NCI-H2029 (cell line): ENCODE data around the gene LEMD1.

ENCODE experiments used
- DNase-seq: peaks from one replicate; lab custom pipeline; 2025; lab: John Stamatoyannopoulos, UW

Gene LEMD1

GRCh38 chr1:205354259-205355074, 67.4 kb downstream of the LEMD1 start:
- DNase-seq = peak; percentile 31

- peak; percentile 67 for DNase-seq
These were observed 68.2 kb downstream of the LEMD1 start for GRCh38 chr1:205353612-205354011.

- no peak for DNase-seq
These were observed 68.7 kb downstream of the LEMD1 start for GRCh38 chr1:205353191-205353590.

GRCh38 chr1:205351984-205352713, 69.7 kb downstream of the LEMD1 start:
- no peak for DNase-seq

GRCh38 chr1:205350691-205351141, 71.1 kb downstream of the LEMD1 start:
- no peak for DNase-seq

- DNase-seq = no peak
These were observed 71.7 kb downstream of the LEMD1 start for GRCh38 chr1:205350124-205350523.

GRCh38 chr1:205348554-205349487, 73.0 kb downstream of the LEMD1 start:
- no peak for DNase-seq

- peak; percentile 87 for DNase-seq
These were observed 74.8 kb downstream of the LEMD1 start for GRCh38 chr1:205346956-205347574.

- DNase-seq = no peak
These were observed 76.1 kb downstream of the LEMD1 start for GRCh38 chr1:205345761-205346160.

- DNase-seq = peak; percentile 35
These were observed 77.6 kb downstream of the LEMD1 start for GRCh38 chr1:205344066-205344928.

GRCh38 chr1:205343431-205344065, 78.3 kb downstream of the LEMD1 start:
- no peak for DNase-seq

- DNase-seq = no peak
These were observed 78.9 kb downstream of the LEMD1 start for GRCh38 chr1:205342986-205343385.

GRCh38 chr1:205340676-205341075, 81.2 kb downstream of the LEMD1 start:
- no peak for DNase-seq

- DNase-seq = no peak
These were observed 82.1 kb downstream of the LEMD1 start for GRCh38 chr1:205339717-205340116.

GRCh38 chr1:205339197-205339702, 82.6 kb downstream of the LEMD1 start:
- no peak for DNase-seq

GRCh38 chr1:205338011-205338410, 83.8 kb downstream of the LEMD1 start:
- DNase-seq = no peak

- no peak for DNase-seq
These were observed 84.4 kb downstream of the LEMD1 start for GRCh38 chr1:205337481-205337880.

GRCh38 chr1:205335692-205336091, 86.2 kb downstream of the LEMD1 start:
- DNase-seq = peak; percentile 73

- no peak for DNase-seq
These were observed 89.7 kb downstream of the LEMD1 start for GRCh38 chr1:205332015-205332791.
